ENCODE data around the gene NOS1AP.

The NOS1AP gene

GRCh38 chr1:162367073-162367472 is 297.6 kb downstream of the NOS1AP start:
- no peaks in the 10 kb centered on the region for H3K36me3 ChIP-seq (replicated peaks; ENCODE audit: insufficient read depth, low read length)
- no peak overlapping the region for H3K27ac ChIP-seq (ENCODE audit: low read length)
- no peak for TF ChIP-seq EZH2phosphoT487 (IDR thresholded peaks at IDR 0.05; ENCODE audit: low read length)
- TF ChIP-seq CTCF (IDR thresholded peaks at IDR 0.05; ENCODE audit: low read length) = no peak
- TF ChIP-seq EZH2 (optimal IDR thresholded peaks at IDR 0.05; ENCODE audit: low read depth, low read length) = no peak
- no peaks in the 10 kb centered on the region for H3K79me2 ChIP-seq (ENCODE audit: low read length)
- no peaks in the 10 kb centered on the region for H3K9me3 ChIP-seq (replicated peaks; ENCODE audit: insufficient read depth, low read length)
- H3K9me2 ChIP-seq (replicated peaks; ENCODE audit: insufficient read depth, low read length) = no peaks in the 10 kb centered on the region
- DNase-seq = no peak
- H4K20me1 ChIP-seq (ENCODE audit: insufficient read depth, low read length) = no peaks in the 10 kb centered on the region
- no peak overlapping the region for H3K4me2 ChIP-seq (ENCODE audit: low read depth, low read length)
- H3K4me1 ChIP-seq (ENCODE audit: low read length) = no peaks in the 10 kb centered on the region
- H3K27me3 ChIP-seq (replicated peaks; ENCODE audit: insufficient read depth, low read length) = no peaks in the 10 kb centered on the region
- H3K4me3 ChIP-seq (ENCODE audit: low read length) = no peak overlapping the region
- H3K9ac ChIP-seq (ENCODE audit: low read length) = no peak overlapping the region
- no peaks in the 10 kb centered on the region for H3F3A ChIP-seq (ENCODE audit: insufficient read depth, low read length)
- H2AFZ ChIP-seq (ENCODE audit: low read length) = no peak overlapping the region

GRCh38 chr1:162367772-162368171 is 298.3 kb downstream of the NOS1AP start:
- H3K9ac ChIP-seq (ENCODE audit: low read length) = no peak overlapping the region
- H3K4me3 ChIP-seq (ENCODE audit: low read length) = no peak overlapping the region
- no peaks in the 10 kb centered on the region for H3K9me2 ChIP-seq (replicated peaks; ENCODE audit: insufficient read depth, low read length)
- TF ChIP-seq EZH2 (optimal IDR thresholded peaks at IDR 0.05; ENCODE audit: low read depth, low read length) = no peak
- no peak for TF ChIP-seq CTCF (IDR thresholded peaks at IDR 0.05; ENCODE audit: low read length)
- no peak for TF ChIP-seq EZH2phosphoT487 (IDR thresholded peaks at IDR 0.05; ENCODE audit: low read length)
- H3K9me3 ChIP-seq (replicated peaks; ENCODE audit: insufficient read depth, low read length) = no peaks in the 10 kb centered on the region
- H3K79me2 ChIP-seq (ENCODE audit: low read length) = no peaks in the 10 kb centered on the region
- H3K4me1 ChIP-seq (ENCODE audit: low read length) = no peaks in the 10 kb centered on the region
- no peak for DNase-seq
- H2AFZ ChIP-seq (ENCODE audit: low read length) = no peak overlapping the region
- H3K27me3 ChIP-seq (replicated peaks; ENCODE audit: insufficient read depth, low read length) = no peaks in the 10 kb centered on the region
- H3F3A ChIP-seq (ENCODE audit: insufficient read depth, low read length) = no peaks in the 10 kb centered on the region
- no peaks in the 10 kb centered on the region for H3K36me3 ChIP-seq (replicated peaks; ENCODE audit: insufficient read depth, low read length)
- no peak overlapping the region for H3K27ac ChIP-seq (ENCODE audit: low read length)
- no peak overlapping the region for H3K4me2 ChIP-seq (ENCODE audit: low read depth, low read length)
- H4K20me1 ChIP-seq (ENCODE audit: insufficient read depth, low read length) = no peaks in the 10 kb centered on the region

GRCh38 chr1:162368451-162368850 is 299.0 kb downstream of the NOS1AP start:
- DNase-seq = no peak
- Histone ChIP-seq H3K4me3 (ENCODE audit: low read length) (no peak overlapping the region), H3K27me3 (replicated peaks; ENCODE audit: insufficient read depth, low read length) (no peaks in the 10 kb centered on the region), H3K4me2 (ENCODE audit: low read depth, low read length) (no peak overlapping the region), H3K36me3 (replicated peaks; ENCODE audit: insufficient read depth, low read length) (no peaks in the 10 kb centered on the region), H3K9me2 (replicated peaks; ENCODE audit: insufficient read depth, low read length) (no peaks in the 10 kb centered on the region), H3K4me1 (ENCODE audit: low read length) (no peaks in the 10 kb centered on the region), H3K9me3 (replicated peaks; ENCODE audit: insufficient read depth, low read length) (no peaks in the 10 kb centered on the region), H4K20me1 (ENCODE audit: insufficient read depth, low read length) (no peaks in the 10 kb centered on the region), H3K79me2 (ENCODE audit: low read length) (no peaks in the 10 kb centered on the region), H3K9ac (ENCODE audit: low read length) (no peak overlapping the region), H3K27ac (ENCODE audit: low read length) (no peak overlapping the region), H2AFZ (ENCODE audit: low read length) (no peak overlapping the region), H3F3A (ENCODE audit: insufficient read depth, low read length) (no peaks in the 10 kb centered on the region)
- TF ChIP-seq CTCF (IDR thresholded peaks at IDR 0.05; ENCODE audit: low read length) = no peak
- TF ChIP-seq EZH2phosphoT487 (IDR thresholded peaks at IDR 0.05; ENCODE audit: low read length) = no peak
- no peak for TF ChIP-seq EZH2 (optimal IDR thresholded peaks at IDR 0.05; ENCODE audit: low read depth, low read length)
